ENCODE data around the gene OR2T3.
"Not testable (repeated sequence)": the region's sequence is repeated elsewhere in the genome, so short reads cannot be mapped to it uniquely, and the experiment has no call there.

Gene OR2T3, protein sequence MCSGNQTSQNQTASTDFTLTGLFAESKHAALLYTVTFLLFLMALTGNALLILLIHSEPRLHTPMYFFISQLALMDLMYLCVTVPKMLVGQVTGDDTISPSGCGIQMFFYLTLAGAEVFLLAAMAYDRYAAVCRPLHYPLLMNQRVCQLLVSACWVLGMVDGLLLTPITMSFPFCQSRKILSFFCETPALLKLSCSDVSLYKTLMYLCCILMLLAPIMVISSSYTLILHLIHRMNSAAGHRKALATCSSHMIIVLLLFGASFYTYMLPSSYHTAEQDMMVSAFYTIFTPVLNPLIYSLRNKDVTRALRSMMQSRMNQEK

DNA sequence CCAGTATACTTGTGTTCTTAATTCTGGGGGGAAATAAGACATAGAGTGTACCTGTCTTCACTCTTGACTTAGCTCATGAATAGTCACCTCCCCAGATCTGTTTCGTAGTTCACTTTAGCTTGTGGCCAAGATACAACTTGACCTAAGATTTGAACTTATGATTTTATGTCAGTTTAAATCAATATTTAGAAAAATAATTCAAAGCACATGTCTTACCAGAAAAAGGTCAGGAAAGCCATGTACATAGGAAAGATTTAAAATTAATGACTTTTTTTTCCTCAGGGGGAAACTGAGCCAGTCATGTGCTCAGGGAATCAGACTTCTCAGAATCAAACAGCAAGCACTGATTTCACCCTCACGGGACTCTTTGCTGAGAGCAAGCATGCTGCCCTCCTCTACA, at the start of gene OR2T3:
TSS of gene OR2T3 (plus strand) at position 301 of the 400 bp plus-strand sequence. CDS start at position 301, 0 bp downstream.
- not testable (repeated sequence) for H3K27ac ChIP-seq (ENCODE audit: low read depth, low read length); H3K36me3 ChIP-seq (ENCODE audit: control insufficient read depth in 1 of 2, insufficient read depth in 2 of 2, low read length in 2 of 2); H3K4me3 ChIP-seq (ENCODE audit: low read depth in 1 of 2, low read length in 2 of 2); H3K9ac ChIP-seq (ENCODE audit: low read depth in 1 of 2, low read length in 2 of 2); H3K9me3 ChIP-seq (ENCODE audit: control insufficient read depth in 1 of 2, low read length in 2 of 2); H3K4me1 ChIP-seq (ENCODE audit: control insufficient read depth in 1 of 2, insufficient read depth in 2 of 2, low read length in 2 of 2); H3K27me3 ChIP-seq (ENCODE audit: control insufficient read depth in 1 of 2, insufficient read depth in 2 of 2, low read length in 2 of 2)

DNA sequence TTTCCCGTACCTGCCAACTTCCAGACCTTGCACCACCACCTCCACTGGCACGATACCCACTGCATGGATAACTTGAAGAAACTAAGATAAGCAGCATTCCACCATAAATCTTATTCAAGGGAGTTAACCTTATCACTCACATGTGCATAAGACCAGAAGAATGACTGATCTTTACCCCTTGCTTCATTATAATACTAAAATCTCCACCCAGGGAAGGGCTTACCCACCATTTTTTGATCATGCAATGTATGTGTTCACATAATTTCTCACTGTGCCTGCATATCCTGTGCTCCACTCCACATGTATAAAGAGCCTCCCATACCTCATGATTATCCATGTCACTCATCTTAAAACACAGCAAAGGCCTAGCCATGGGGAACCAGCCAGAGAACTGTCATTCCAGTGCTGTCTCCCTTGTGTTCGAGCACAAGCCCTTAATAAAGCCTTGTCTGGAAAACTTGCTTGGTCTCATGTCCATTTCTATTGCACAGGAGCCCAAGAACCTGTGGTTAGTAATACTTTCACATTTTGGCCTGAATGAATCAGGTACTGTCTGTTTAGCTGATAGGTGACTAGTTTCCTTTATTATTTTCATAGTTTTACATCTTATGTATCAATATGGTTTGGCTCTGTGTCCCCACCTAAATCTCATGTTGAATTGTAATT, 45.5 kb upstream of the OR2T3 start:
- not testable (repeated sequence) for H3K4me1 ChIP-seq (ENCODE audit: control insufficient read depth in 1 of 2, insufficient read depth in 2 of 2, low read length in 2 of 2); H3K27ac ChIP-seq (ENCODE audit: low read depth, low read length); H3K9me3 ChIP-seq (ENCODE audit: control insufficient read depth in 1 of 2, low read length in 2 of 2); H3K36me3 ChIP-seq (ENCODE audit: control insufficient read depth in 1 of 2, insufficient read depth in 2 of 2, low read length in 2 of 2); H3K4me3 ChIP-seq (ENCODE audit: low read depth in 1 of 2, low read length in 2 of 2); H3K9ac ChIP-seq (ENCODE audit: low read depth in 1 of 2, low read length in 2 of 2); H3K27me3 ChIP-seq (ENCODE audit: control insufficient read depth in 1 of 2, insufficient read depth in 2 of 2, low read length in 2 of 2)

DNA sequence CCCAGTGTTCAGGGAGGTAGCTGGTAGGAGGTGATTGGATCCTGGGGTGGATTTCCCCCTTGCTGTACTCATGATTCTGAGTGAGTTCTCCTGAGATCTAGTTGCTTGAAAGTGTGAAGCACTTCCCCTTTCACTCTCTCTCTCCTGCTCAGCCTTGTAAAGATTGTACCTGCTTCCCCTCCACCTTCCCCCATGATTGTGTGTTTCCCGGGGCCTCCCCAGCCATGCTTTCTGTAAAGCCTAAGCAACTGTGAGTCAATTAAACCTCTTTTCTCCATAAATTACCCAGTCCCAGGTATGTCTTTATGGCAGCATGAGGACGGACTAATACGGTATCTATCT, 45.0 kb upstream of the OR2T3 start:
- H3K27me3 ChIP-seq (ENCODE audit: control insufficient read depth in 1 of 2, insufficient read depth in 2 of 2, low read length in 2 of 2); H3K36me3 ChIP-seq (ENCODE audit: control insufficient read depth in 1 of 2, insufficient read depth in 2 of 2, low read length in 2 of 2); H3K27ac ChIP-seq (ENCODE audit: low read depth, low read length); H3K4me3 ChIP-seq (ENCODE audit: low read depth in 1 of 2, low read length in 2 of 2); H3K9ac ChIP-seq (ENCODE audit: low read depth in 1 of 2, low read length in 2 of 2); H3K9me3 ChIP-seq (ENCODE audit: control insufficient read depth in 1 of 2, low read length in 2 of 2); H3K4me1 ChIP-seq (ENCODE audit: control insufficient read depth in 1 of 2, insufficient read depth in 2 of 2, low read length in 2 of 2): not testable (repeated sequence)

DNA sequence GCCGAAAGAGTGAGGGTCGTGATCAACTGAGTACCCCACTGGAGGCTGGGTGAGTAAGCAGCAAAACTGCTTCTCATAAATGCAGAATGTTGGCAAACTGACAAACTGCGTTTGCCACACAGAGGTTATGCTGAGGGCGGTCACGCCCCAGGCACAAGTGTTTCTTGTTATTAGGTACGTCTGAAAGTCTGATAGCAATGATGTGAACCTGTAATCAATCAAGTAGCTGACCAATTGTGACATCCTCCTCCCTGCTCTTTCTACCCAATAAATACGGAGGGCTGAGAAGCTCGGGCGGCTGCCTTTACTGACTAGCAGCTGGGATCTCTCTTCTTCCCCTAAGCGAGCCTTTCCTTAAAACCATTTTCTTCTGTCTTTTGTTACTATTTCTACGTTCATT, 41.5 kb upstream of the OR2T3 start:
- not testable (repeated sequence) for H3K4me3 ChIP-seq (ENCODE audit: low read depth in 1 of 2, low read length in 2 of 2); H3K9ac ChIP-seq (ENCODE audit: low read depth in 1 of 2, low read length in 2 of 2); H3K27me3 ChIP-seq (ENCODE audit: control insufficient read depth in 1 of 2, insufficient read depth in 2 of 2, low read length in 2 of 2); H3K9me3 ChIP-seq (ENCODE audit: control insufficient read depth in 1 of 2, low read length in 2 of 2); H3K27ac ChIP-seq (ENCODE audit: low read depth, low read length); H3K36me3 ChIP-seq (ENCODE audit: control insufficient read depth in 1 of 2, insufficient read depth in 2 of 2, low read length in 2 of 2); H3K4me1 ChIP-seq (ENCODE audit: control insufficient read depth in 1 of 2, insufficient read depth in 2 of 2, low read length in 2 of 2)

DNA sequence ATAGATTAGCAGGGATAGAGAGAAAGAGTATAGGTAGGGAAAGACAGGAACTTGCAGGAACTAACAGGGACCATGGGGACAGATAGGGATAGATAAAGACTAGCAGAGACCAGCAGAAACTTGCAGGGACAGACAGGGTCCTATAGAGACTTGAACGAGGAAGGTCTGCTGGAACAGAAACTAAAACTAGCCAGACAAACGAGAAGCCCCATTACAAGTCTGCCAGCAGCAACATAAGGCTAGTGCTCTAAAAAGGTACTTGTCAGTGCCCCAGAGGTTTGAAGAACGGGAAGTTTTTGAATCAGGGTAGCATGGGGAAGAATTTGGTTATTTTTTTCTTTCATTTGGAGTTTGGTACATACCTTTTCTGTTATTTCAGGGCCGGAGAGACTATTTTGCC, 41.0 kb upstream of the OR2T3 start:
- not testable (repeated sequence) for H3K4me3 ChIP-seq (ENCODE audit: low read depth in 1 of 2, low read length in 2 of 2); H3K27me3 ChIP-seq (ENCODE audit: control insufficient read depth in 1 of 2, insufficient read depth in 2 of 2, low read length in 2 of 2)

DNA sequence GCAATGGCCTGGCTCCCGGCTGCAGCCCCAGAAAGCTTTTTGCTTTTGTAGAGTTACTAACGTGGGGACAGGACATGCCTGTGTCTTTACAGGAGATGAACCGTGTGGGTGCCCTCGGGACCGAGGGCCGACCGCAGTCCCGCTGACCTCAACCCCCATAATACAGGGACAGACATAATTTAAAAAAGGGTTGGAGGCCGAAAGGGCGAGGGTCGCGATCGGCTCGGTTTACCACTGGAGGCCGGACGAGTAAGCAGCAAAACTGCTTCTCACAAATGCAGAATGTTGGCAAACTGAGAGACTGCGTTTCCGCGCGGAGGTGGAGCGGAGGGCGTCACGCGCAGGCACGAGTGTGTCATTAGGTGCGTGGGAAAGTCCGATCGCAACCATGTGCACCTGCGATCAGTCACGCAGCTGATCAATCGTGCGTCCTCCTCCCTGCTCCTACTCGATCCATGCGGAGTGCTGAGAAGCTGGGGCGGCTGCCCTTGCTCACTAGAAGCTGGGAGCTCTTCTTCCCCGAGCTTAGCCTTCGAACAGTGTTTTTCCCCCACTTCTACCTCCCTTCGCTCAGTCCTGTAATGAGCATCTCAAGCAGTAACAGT, 39.2 kb upstream of the OR2T3 start:
- not testable (repeated sequence) for H3K27ac ChIP-seq (ENCODE audit: low read depth, low read length); H3K36me3 ChIP-seq (ENCODE audit: control insufficient read depth in 1 of 2, insufficient read depth in 2 of 2, low read length in 2 of 2); H3K4me1 ChIP-seq (ENCODE audit: control insufficient read depth in 1 of 2, insufficient read depth in 2 of 2, low read length in 2 of 2); H3K4me3 ChIP-seq (ENCODE audit: low read depth in 1 of 2, low read length in 2 of 2); H3K27me3 ChIP-seq (ENCODE audit: control insufficient read depth in 1 of 2, insufficient read depth in 2 of 2, low read length in 2 of 2); H3K9me3 ChIP-seq (ENCODE audit: control insufficient read depth in 1 of 2, low read length in 2 of 2); H3K9ac ChIP-seq (ENCODE audit: low read depth in 1 of 2, low read length in 2 of 2)

More for the DNA sequence above, 41.0 kb upstream of the OR2T3 start:
- H3K36me3 ChIP-seq (ENCODE audit: control insufficient read depth in 1 of 2, insufficient read depth in 2 of 2, low read length in 2 of 2); H3K9ac ChIP-seq (ENCODE audit: low read depth in 1 of 2, low read length in 2 of 2); H3K27ac ChIP-seq (ENCODE audit: low read depth, low read length); H3K9me3 ChIP-seq (ENCODE audit: control insufficient read depth in 1 of 2, low read length in 2 of 2); H3K4me1 ChIP-seq (ENCODE audit: control insufficient read depth in 1 of 2, insufficient read depth in 2 of 2, low read length in 2 of 2): not testable (repeated sequence)

DNA sequence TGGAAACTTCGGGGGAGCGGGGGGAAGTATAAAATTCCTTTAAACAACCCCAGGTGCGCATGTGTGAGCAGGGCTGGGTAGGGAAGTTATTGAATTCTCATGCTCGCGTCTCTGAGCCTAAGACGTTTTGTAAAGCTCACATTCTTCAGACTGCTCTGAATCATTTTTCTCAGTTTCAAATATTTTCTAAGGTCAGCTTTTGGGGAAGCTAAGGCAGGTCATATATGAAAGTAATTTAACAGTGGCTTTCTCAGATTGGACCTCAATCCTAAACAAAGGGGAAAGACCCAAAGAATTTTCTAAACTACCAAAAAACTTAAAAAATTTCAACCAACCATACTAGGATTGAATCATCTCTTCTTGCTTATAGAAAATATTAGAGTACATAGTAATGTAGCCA, 38.2 kb upstream of the OR2T3 start:
- H3K4me3 ChIP-seq (ENCODE audit: low read depth in 1 of 2, low read length in 2 of 2); H3K36me3 ChIP-seq (ENCODE audit: control insufficient read depth in 1 of 2, insufficient read depth in 2 of 2, low read length in 2 of 2); H3K27me3 ChIP-seq (ENCODE audit: control insufficient read depth in 1 of 2, insufficient read depth in 2 of 2, low read length in 2 of 2); H3K9me3 ChIP-seq (ENCODE audit: control insufficient read depth in 1 of 2, low read length in 2 of 2); H3K4me1 ChIP-seq (ENCODE audit: control insufficient read depth in 1 of 2, insufficient read depth in 2 of 2, low read length in 2 of 2); H3K9ac ChIP-seq (ENCODE audit: low read depth in 1 of 2, low read length in 2 of 2); H3K27ac ChIP-seq (ENCODE audit: low read depth, low read length): not testable (repeated sequence)

DNA sequence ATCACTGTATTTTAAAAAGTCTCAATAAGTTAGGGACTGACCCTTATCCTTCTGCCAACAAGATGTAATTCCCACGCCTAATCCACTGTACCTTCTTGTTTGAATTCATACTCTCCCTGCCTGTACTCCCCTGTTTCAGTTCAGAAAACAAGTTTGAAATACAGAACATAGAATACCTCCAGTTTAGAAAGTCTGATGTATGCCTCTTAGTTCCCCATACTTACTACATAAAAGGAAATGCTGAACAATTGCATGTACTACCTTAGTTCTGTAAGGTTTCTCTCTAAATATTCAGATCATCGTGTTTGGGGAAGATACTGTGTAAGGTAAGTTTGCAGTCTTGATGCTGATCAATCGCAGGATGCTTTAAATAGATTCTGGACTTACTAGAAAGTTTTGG, 36.8 kb upstream of the OR2T3 start:
- not testable (repeated sequence) for H3K4me3 ChIP-seq (ENCODE audit: low read depth in 1 of 2, low read length in 2 of 2); H3K4me1 ChIP-seq (ENCODE audit: control insufficient read depth in 1 of 2, insufficient read depth in 2 of 2, low read length in 2 of 2); H3K27me3 ChIP-seq (ENCODE audit: control insufficient read depth in 1 of 2, insufficient read depth in 2 of 2, low read length in 2 of 2); H3K9me3 ChIP-seq (ENCODE audit: control insufficient read depth in 1 of 2, low read length in 2 of 2); H3K27ac ChIP-seq (ENCODE audit: low read depth, low read length); H3K9ac ChIP-seq (ENCODE audit: low read depth in 1 of 2, low read length in 2 of 2); H3K36me3 ChIP-seq (ENCODE audit: control insufficient read depth in 1 of 2, insufficient read depth in 2 of 2, low read length in 2 of 2)

DNA sequence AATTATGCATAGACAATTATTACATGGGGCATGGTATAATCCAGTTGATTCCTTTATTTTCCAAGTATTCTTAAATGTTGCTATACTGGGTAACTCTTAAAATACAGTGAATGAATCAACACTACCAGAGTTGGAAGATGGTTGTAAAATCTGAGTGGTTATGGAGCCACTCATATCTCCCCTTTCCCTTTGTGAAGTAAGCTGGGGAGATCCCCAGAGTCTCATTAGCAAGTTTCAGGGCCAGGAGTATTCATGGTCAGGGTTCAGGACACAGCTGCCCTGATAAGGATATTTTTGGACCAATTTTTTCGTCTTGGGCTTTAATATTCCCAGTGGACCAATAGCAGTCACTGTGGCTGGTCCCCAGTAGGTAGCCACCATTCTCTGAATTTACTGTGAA, 34.5 kb upstream of the OR2T3 start:
- H3K9ac ChIP-seq (ENCODE audit: low read depth in 1 of 2, low read length in 2 of 2); H3K4me3 ChIP-seq (ENCODE audit: low read depth in 1 of 2, low read length in 2 of 2); H3K9me3 ChIP-seq (ENCODE audit: control insufficient read depth in 1 of 2, low read length in 2 of 2); H3K27me3 ChIP-seq (ENCODE audit: control insufficient read depth in 1 of 2, insufficient read depth in 2 of 2, low read length in 2 of 2); H3K36me3 ChIP-seq (ENCODE audit: control insufficient read depth in 1 of 2, insufficient read depth in 2 of 2, low read length in 2 of 2); H3K27ac ChIP-seq (ENCODE audit: low read depth, low read length); H3K4me1 ChIP-seq (ENCODE audit: control insufficient read depth in 1 of 2, insufficient read depth in 2 of 2, low read length in 2 of 2): not testable (repeated sequence)

DNA sequence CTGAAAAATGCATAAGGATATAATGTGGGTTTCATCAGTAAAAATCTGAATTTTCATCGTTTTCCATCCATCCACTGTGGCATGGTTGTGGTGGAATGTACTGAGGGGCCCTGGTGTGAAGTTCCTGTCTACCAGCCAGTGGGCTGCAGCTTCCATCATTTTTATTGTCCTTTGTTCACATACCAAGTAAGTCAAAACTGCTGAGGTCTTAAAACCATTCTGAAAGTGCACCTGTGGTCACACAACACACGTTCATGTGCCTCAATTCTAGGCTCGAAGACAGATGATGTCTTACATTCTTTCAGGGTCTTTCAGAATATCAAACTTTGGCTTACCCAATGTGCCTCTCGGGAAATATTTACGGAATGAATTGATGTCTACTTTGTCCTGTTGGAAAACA, 33.9 kb upstream of the OR2T3 start:
- not testable (repeated sequence) for H3K27ac ChIP-seq (ENCODE audit: low read depth, low read length); H3K4me1 ChIP-seq (ENCODE audit: control insufficient read depth in 1 of 2, insufficient read depth in 2 of 2, low read length in 2 of 2); H3K9me3 ChIP-seq (ENCODE audit: control insufficient read depth in 1 of 2, low read length in 2 of 2); H3K4me3 ChIP-seq (ENCODE audit: low read depth in 1 of 2, low read length in 2 of 2); H3K9ac ChIP-seq (ENCODE audit: low read depth in 1 of 2, low read length in 2 of 2); H3K36me3 ChIP-seq (ENCODE audit: control insufficient read depth in 1 of 2, insufficient read depth in 2 of 2, low read length in 2 of 2); H3K27me3 ChIP-seq (ENCODE audit: control insufficient read depth in 1 of 2, insufficient read depth in 2 of 2, low read length in 2 of 2)

Measured in duodenal mucosa (tissue), 2 donors.